GM21737 (cell line): Measurements from ENCODE around the gene TCF7L1.
"Not testable (repeated sequence)": the region's sequence is repeated elsewhere in the genome, so short reads cannot be mapped to it uniquely, and the experiment has no call there.

Experiments used
- ATAC-seq: cut with Tn5 transposase; IDR thresholded peaks from one replicate; pipeline ENCODE4 v1.9.1; 2021; ENCODE audit warnings: mild to moderate bottlenecking, moderate library complexity; ENCODE audit not compliant: unreplicated experiment

TCF7L1 gene

DNA sequence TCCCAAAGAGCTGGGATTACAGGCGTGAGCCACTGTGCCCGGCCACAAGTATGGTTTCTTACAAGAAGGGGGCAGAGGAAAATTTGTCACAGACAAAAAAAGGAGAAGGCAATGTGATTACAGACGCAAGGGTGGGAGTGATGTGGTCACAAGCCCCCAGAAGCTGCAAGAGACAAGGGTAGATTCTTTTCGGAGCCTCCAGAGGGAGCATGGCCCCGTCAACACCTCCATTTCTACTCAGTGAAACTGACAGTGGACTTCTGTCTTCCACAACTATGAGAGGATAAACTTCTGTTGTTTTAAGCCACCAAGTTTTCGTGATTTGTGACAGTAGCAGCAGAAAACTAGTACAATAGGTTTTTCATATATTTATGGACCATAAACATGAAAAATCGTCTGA is 2.1 kb upstream of the TCF7L1 start:
- ATAC-seq: no peak

DNA sequence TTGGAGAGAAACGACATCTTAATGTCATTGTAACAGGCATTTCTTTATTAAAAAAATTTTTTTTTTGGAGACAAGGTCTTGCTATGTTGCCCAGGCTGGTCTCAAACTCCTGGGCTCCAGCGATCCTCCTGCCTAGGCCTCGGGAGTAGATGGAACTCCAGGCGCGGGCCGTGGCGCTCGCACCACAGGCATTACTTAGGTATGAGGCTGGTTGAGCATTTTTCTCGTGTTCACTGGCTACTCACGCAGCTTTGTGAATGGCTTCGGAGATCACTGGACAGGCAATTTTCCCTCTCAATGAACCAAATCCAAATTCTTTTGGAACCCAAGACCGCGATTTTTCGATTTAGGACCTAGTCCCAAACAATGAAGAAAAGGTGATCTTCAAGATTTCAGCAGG is 795 bp upstream of the TCF7L1 start:
- ATAC-seq: no peak

DNA sequence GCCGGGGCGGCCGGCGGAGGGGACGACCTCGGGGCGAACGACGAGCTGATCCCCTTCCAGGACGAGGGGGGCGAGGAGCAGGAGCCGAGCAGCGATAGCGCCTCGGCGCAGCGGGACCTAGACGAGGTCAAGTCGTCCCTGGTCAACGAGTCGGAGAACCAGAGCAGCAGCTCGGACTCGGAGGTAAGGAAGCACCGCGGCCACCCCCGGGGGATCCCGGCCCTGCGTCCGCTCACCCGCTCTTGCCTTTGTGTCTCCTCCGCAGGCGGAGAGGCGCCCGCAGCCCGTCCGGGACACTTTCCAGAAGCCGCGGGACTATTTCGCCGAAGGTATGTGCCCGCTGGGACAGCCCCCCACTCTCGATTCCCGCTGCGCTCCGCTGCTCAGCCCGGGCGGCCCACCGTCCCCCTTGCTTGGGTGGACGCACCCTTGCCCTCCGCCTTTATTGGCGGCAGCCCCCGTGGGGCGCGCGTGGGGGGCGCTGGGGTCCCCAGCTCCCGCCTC is 611 bp downstream of the TCF7L1 start:
- ATAC-seq: no peak

DNA sequence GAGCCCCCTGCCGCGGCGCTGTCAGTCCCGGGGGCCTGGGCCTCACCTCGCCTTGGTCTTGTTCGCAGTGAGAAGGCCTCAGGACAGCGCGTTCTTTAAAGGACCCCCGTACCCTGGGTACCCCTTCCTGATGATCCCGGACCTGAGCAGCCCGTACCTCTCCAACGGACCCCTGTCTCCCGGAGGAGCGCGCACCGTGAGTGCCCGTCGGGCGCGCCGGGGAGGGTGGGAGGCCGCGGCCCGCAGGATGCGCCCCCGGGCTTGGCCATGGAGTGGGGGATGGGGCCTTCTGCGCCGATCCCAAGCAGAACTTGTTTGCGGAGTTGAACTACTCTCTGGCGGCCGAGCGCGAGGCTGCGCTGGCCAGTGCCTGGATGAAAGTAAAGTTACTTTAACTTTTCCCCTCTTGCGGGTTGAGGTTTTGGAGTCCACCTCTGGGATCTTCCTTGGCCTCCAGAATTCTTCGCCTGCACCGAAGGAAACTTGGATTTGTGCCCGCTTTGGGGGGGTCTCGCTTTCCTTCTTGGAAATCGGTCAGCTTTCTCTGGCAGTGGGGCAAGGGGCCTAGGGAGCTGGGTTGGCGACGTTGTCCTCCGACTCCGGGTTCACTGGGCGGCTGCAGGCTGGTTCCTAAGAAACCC is 1.2 kb downstream of the TCF7L1 start:
- ATAC-seq: no peak

DNA sequence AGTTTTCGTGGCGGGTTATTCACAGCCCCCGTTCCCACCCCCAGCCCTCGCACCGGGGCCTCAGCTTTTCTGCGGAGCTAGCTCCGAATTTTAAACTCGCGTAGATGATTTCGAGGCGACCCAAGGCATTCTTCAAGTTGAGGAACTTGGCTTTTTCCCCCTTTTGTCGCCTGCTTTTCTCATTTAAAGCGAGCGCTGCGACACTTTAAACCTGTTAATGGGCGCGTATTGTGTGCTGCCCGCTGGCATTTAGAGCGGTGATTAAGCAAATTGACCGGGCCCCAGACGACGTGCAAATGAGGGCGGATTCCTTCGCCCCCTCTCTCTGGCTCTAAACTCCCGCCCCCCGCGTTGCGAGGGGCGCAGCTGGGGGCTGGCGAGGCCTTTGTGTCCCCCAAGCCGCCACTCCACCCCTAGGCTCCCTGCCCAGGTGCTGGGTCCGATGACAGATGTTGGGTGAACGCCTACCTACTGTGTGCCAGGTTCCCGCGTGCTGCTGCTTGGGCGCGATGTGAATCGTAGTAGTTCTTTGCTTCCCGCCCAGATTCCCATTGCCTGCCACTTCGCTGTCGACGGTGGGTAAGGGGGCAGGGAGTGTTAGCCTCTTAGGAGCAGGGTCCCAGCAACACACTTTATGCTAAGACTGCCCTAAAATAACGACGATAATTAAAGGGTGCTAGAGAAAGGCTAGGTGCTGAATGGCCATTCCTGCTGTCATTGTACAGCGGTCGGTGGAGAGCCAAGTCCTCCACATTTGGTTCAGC is 1.9 kb downstream of the TCF7L1 start:
- no peak for ATAC-seq

DNA sequence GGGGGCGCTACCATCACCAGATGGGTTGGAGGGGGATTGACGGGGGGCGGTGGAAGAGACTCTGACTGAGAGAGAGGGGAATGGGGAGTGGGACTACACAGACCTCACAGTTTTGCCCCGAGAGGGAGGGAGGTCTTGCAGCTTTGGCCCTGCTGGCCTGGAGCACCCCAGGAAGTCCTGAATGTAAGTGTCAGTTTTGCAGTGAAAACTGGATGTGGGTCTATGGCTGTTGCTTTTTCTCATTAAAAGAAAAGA is 2.4 kb downstream of the TCF7L1 start:
- ATAC-seq: no peak

DNA sequence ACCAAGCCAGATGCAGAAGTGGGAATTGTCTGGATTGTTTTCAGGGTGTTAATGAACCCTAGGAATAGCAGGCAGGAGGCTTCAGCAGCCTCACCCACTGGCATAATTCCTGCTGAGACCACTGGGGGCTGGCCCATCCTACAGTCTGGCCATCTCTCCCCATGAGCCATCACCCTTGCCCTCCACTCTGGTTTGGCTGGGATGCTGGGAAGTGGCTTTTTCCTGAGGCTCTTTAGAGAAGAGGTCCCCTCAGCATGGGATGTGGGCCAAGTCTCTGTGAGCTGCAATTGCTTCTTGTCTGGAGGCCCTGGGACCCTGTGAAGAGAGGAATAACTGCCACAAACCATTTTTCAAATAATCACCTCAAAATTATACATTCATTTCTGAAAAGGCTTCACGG is 4.0 kb downstream of the TCF7L1 start:
- no peak for ATAC-seq

DNA sequence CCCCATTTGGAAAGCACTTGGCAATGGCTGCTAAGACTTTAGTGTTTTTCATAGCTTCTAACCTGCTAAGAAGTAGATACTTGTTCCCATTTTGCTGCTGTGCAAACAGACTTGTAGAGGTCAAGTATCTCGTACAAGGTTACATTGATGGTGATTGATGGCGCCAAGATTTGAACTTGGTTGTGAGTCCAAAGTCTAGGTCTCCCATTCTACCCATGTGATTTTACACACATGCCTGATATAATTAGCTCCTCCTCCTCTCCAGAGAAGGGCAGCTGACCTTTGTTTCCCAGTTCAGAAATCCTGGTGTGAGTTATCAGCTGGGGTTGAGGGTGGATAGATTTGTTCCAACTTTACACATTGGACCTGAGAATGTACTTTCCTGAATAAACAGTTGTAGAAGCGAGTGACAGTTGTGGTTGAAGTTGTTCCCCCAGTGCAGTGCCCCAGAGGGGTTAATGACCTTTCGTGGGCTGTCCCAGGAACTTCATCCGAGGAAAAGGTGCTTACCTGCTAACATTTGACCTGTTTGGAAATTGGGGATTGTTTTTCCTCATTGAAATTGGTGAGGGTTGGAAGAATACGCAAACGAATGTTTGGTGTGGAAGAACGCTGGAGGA is 10.4 kb downstream of the TCF7L1 start:
- ATAC-seq: no peak

DNA sequence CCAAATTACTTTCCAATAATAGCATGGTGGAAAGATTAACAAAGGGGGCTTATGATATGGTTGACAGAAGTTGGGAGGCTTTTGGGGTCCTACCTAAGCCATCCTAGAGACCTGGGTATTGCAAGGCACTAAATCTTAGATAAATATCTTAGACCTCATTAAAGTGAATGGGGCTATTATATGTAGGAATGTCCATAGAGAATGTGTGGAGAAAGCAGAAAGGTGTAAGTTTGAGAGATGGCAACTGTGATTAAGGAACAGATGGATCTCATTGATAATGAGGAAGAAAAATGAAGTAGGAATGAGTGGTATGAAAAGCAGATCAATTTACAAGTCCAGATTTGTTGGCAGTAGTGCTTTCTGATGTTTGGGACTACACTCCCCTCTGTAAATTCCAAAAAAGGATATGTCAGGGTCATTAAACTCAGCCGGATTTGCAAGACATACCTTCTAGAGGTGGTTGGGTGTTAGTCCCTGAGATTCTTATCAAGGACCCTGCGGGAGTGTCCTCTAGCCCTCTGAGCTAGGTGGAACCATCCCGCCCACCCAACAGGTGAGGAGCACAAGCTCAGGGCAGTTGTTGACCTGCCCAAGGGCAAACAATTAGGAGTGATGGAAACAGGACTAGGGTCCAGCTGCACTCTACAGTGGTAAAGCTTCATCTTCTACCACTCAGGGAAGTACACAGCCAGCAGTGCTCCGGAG is 12.1 kb downstream of the TCF7L1 start:
- no peak for ATAC-seq

DNA sequence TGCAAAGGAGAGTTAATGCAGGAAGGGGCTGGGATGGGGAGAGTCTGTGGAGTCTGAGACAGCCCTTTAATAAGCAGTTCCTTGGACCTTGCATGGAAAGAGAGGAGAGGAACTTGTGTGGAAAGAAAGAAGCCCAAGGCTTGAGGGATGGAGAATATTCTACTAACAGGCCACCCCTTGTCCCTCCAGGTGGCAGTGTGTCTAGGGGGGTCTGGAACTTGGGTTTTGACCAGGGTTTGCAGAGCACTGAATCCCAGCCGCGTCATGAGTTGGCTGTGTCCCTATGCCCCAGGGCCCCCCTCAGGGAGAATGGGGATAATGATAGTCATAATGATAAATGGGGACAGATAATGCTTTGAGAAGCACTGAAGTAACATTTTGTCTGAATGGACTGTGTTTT is 15.0 kb downstream of the TCF7L1 start:
- no peak for ATAC-seq

DNA sequence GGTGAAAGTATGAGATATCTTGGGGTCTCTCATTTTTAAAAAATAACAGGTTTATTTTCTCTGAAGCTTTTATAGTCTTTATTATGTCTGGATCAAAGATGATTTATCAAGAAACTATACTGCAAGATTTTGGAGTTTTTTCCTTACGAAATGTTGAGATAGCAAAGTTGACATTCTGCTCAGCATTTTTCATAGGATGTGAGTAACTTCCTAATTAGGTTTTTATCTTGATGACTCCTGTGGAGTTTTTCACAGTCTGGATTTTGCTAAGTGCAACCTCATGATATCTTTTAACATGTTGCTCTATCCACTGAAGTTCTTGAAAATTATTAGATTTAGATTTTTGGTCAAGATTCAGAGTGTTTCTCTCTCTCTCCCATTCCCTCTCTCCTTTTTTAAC is 17.8 kb downstream of the TCF7L1 start:
- no peak for ATAC-seq

DNA sequence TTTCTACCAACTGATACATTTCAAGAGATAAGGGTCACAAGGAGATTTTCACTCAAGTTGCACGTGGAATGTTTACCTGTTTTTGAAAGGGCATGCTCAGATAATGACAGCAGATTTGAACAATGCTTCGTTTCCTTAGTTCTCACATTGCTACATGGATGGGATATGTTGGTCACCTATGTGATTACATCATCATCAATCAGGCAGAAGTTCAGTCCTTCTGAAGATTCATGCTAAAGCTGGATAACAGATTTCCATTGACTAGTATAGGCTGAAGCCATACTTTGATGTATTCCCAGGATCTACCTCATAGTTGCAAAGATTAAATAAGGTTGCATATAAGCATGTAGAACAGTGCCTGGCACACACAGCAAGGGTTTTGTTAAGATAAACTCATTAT is 19.7 kb downstream of the TCF7L1 start:
- ATAC-seq: no peak

DNA sequence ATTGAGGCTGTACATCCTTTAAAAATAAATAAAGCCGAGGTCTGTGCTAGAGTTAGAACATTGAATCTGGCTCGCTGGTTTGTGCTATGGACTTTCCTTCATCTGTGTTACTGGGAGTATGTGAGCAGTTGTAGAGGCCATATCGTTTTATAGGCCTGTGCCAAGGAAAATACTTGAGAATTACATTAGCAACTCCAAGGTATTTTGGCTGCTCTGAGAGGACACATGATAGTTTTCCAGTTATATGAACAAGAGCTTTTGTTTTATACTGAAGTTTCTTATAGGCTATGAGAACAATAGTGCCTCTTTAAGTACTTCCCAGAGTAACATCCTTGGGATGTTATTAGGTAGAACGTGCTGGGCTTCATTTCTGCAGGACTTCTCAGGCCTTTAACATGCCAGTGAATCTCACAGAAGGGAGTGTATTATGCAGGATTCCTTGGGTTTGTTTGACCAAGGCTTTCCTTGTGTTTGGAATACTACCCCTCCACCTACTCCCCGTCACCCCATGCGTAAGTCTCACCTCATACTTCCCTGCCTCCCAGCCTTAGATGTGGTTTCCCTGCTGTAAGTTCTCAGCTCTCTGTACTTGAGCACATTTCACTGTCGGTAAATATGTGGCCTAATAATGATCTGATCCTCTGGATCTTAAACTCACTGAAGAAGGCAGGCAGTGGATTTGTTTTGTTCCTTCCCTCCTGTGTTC is 21.0 kb downstream of the TCF7L1 start:
- no peak for ATAC-seq

DNA sequence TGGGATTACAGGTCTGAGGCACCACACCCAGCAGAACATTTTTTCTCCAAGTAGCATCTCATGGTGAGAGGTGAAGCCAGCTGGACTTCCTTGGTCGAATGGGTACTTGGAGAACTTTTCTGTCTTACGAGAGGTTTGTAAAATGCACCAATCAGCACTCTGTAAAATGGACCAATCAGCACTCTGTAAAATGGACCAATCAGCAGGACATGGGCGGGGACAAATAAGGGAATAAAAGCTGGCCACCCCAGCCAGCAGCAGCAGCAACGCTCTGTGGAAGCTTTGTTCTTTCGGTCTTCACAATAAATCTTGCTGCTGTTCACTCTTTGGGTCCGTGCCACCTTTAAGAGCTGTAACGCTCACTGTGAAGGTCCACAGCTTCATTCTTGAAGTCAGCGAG is 21.9 kb downstream of the TCF7L1 start:
- not testable (repeated sequence) for ATAC-seq

DNA sequence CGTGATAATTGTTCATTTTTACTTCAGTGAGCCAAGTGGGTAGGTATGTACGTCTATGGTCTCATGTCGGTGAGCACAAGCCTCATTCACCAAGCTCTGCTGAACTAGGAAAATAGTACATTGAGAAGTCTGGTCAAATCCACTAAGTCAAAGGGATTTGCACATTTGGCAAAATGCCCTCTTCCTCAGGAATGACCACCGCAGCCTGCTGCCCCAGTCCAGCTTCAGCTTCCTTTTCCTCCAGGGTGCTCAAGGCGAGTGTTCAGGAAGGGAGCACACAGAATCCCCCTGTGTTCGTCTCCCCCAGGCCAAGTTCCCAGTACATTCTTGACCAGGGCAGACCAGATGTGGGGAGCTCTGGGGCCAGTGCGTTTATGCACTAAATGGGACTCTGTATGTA is 23.0 kb downstream of the TCF7L1 start:
- no peak for ATAC-seq

DNA sequence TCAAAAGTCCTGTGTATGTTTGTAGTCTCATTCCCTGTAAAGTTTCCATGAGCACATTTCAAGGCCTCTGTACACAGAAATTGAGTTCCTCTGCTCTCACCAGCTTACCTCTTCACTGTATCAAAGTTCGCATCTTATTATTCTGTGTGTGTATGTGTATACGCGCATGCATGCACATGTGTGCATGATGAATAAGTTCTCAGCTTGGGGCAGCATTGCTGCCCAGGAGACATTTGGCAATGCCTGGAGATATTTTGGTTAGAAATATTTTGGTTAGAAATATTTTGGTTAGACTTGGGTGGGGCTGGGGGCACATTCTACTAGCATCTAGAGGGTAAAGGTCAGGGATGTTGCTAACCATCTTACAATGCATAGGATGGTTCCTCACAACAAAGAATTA is 23.4 kb downstream of the TCF7L1 start:
- no peak for ATAC-seq

DNA sequence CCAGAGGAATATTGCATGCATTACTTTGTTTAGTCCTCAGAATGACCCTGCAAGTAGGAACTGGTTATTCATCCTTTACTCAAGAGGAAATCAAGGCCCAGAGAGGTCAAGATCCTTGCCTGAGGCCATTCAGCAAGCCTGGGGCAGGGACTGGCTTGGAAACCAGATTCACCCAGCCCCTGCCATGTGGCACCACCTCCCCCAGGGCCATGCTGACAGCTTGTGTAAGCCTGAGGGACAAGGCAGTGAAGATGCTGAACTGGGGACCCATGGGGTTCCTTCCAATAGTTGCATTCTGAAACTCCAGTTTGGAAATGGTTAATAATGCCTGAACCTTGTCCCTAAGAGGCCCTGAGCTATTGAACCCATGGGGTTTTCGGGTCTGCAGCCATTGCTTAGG is 24.2 kb downstream of the TCF7L1 start:
- ATAC-seq: no peak

DNA sequence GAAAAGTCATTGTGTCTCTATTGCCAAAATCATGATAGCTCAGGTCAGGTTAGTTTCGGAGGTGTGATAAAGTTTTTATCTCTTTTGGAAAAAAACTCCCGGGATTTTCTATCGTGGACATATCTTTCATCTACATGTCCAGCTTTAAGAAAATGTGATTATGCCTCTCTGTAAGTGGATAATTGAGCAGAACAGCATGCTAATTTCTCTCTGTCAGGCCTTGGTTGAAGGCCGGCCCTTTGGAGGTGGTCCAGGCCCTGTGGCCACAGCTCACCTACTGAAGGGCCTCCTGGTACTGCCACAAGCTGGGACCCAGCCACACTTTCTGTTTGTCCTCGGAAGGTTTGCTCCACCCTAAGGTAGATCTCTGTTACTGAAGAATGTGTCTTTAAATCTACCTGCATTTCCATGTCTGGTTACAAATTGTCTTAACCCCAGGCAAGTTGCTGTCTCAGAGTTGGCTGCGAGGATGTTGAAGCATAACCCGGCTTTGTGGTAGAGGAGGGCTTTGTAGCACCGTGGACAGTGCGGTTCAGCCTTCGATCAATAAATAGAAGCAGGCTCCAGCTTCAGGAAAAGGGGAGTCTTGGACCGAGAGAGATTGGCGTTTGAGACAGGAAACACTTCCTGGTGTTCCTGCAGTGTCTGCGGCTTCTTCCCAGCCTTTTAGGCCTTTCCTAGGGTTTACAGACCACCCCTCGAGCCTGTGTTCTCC is 25.5 kb downstream of the TCF7L1 start:
- ATAC-seq: no peak

DNA sequence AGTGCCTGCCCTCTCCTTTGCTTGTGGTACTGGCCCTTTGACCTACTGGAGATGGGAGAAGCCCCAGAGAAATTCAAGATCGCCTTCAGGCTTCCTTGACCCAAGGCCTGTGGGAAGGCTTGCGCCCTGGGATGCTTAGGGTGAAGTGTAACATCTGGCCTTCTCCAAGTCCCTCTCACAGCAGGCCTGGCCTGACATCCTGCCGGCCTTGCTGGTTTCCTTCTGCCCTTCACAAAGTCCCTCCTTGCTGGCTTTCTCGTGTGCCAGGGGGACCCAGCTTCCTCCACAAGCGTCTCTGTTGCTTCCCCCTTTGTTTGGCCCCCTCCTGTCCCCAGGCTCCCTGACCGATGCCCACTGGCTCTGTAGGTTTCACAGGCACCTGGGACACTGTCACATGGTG is 26.4 kb downstream of the TCF7L1 start:
- ATAC-seq: no peak
